Gastroesophageal sphincter (tissue), 4 donors: Measurements from ENCODE around the gene C2CD2. TPM values are rescaled to one million over a fixed set of nuclear protein-coding genes. Genes with fewer than 3 reads are reported as not detected.

ENCODE experiments used
- ATAC-seq: fragments of 150-250 bp; one replicate; pipeline ENCODE4 v1.9.1; 2016; ENCODE audit warnings: mild to moderate bottlenecking, moderate library complexity
- H3K27ac ChIP-seq, 4 donors: fragments of 200-600 bp; sonication (generic) in 3 of 4; 1 replicate in 3 of 4; 2 replicates in 1 of 4; pipeline ENCODE4 v1.5.1; 2016 to 2019
- H3K27me3 ChIP-seq: fragments of 200-600 bp; sonication (generic); one replicate; pipeline ENCODE4 v1.5.1; 2019
- H3K36me3 ChIP-seq, 2 donors: fragments of 200-600 bp; sonication (generic); one replicate each; pipeline ENCODE4 v1.5.1; 2019; ENCODE audit warnings: control low read depth in 1 of 2
- H3K4me1 ChIP-seq, 3 donors: fragments of 200-600 bp; sonication (generic); 1 replicate in 2 of 3; 2 replicates in 1 of 3; pipeline ENCODE4 v1.5.1; 2016 to 2019; ENCODE audit warnings: control low read depth in 2 of 3
- H3K4me3 ChIP-seq, 2 donors: fragments of 200-600 bp; sonication (generic); one replicate each; pipeline ENCODE4 v1.5.1; 2019; ENCODE audit warnings: mild to moderate bottlenecking in 1 of 2, moderate library complexity in 1 of 2
- H3K9me3 ChIP-seq, 3 donors: fragments of 200-600 bp; sonication (generic); one replicate each; pipeline ENCODE4 v1.5.1; 2017 to 2019; ENCODE audit warnings: control low read depth in 2 of 3
- EP300 ChIP-seq: sonication (generic); formaldehyde crosslinking; IDR thresholded peaks from one replicate; pipeline ENCODE4 v1.6.1; 2017; ENCODE audit warnings: antibody characterized with exemption, mild to moderate bottlenecking
- POLR2A ChIP-seq, 2 donors: fragments of 450-650 bp; IDR thresholded peaks; one replicate each; pipeline ENCODE4 v1.6.1; 2017; ENCODE audit warnings: antibody characterized with exemption in 2 of 2, mild to moderate bottlenecking in 2 of 2, moderate library complexity in 1 of 2
- POLR2AphosphoS5 ChIP-seq: sonication (generic); formaldehyde crosslinking; IDR thresholded peaks from one replicate; pipeline ENCODE4 v1.6.1; 2017; ENCODE audit warnings: antibody characterized with exemption
- WGBS, 2 donors: methylation state at CpG; one replicate each; pipeline ENCODE4 v1.1.5; 2018; ENCODE audit warnings: low coverage in 1 of 2; 5-methylcytosine and 5-hydroxymethylcytosine counted together
- small RNA-seq, 4 donors: library from RNA; depleted of rRNA; stranded (forward); fragments of <200 nt; gene quantifications; one replicate each; pipeline ENCODE3, GENCODE V24; 2016
- total RNA-seq, 4 donors: library from RNA; depleted of rRNA; stranded (reverse); fragments of >200 nt; gene quantifications; one replicate each; pipeline ENCODE4 v1.1.0, GENCODE V29; 2016
- TF ChIP-seq, protein P1 (sequence below), 4 experiments: fragments of 200-600 bp in 2 of 4; fragments of 450-650 bp in 2 of 4; sonication (generic) in 1 of 4; IDR thresholded peaks; one replicate each; pipeline ENCODE4 v1.5.1; 2017 to 2019; ENCODE audit warnings: antibody characterized with exemption in 4 of 4, mild to moderate bottlenecking in 2 of 4, moderate library complexity in 2 of 4

Gene C2CD2
- total RNA-seq, 4 donors from 2014 or later, result 15.6 to 38.9 (median 18.7) TPM

DNA sequence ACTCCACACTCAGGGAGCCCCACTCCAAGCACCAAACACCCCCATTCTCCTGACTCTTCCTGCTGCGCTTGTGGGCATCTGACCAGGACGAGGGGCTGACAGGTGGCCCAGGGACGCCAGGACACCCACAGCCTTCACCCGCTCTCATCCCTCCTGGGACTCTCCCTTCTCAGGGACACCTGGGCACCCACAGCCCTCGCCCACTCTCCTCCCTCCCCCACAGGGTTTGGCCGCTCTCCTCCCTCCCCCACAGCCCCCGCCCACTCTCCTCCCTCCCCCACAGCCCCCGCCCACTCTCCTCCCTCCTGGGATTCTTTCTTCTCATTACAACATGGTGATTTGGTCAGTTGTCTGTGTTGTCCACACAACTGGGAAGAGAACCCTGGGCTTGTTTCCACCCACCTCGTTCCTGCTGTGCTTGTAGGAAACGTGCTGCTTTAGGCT is 118.1 kb downstream of the C2CD2 start:
- H3K4me3 ChIP-seq, result no peak overlapping the region
- H3K36me3 ChIP-seq, result peaks cover 0 to 83% of the 10 kb centered on the region in 2 donors
- H3K27me3 ChIP-seq, result no peaks in the 10 kb centered on the region
- peaks cover 0 to 2% (median 0%) of the 10 kb centered on the region in 3 donors for H3K9me3 ChIP-seq
- WGBS, 2 donors, result 77 to 84% methylated on average over 4 to 8 of the region's 10 CpGs
- ATAC-seq, result no peak
- H3K27ac ChIP-seq, result no peak overlapping the region
- TF ChIP-seq EP300 (no peak), POLR2A (IDR thresholded peaks at IDR 0.05) (no peak), POLR2AphosphoS5 (no peak)
- TF ChIP-seq, protein P1, sequence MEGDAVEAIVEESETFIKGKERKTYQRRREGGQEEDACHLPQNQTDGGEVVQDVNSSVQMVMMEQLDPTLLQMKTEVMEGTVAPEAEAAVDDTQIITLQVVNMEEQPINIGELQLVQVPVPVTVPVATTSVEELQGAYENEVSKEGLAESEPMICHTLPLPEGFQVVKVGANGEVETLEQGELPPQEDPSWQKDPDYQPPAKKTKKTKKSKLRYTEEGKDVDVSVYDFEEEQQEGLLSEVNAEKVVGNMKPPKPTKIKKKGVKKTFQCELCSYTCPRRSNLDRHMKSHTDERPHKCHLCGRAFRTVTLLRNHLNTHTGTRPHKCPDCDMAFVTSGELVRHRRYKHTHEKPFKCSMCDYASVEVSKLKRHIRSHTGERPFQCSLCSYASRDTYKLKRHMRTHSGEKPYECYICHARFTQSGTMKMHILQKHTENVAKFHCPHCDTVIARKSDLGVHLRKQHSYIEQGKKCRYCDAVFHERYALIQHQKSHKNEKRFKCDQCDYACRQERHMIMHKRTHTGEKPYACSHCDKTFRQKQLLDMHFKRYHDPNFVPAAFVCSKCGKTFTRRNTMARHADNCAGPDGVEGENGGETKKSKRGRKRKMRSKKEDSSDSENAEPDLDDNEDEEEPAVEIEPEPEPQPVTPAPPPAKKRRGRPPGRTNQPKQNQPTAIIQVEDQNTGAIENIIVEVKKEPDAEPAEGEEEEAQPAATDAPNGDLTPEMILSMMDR (IDR thresholded peaks at IDR 0.05), result no peak
- H3K4me1 ChIP-seq, result no peaks in the 10 kb centered on the region

Small RNA genes lying within 50 kb of the gene (small RNA-seq; reads per million reads assigned to genes)
- 0 reads per million in 4 donors for gene RF00334

Other genes starting within 250 kb of the C2CD2 start
- gene RIPK4, start 187.0 kb downstream of the C2CD2 start, total RNA-seq, result 1 to 10 TPM in 2 of 4 donors, under 1 TPM in 2; 0.40 to 5.8 (median 1.5) TPM
- 1 to 10 TPM; 2.9 to 8.2 (median 7.2) TPM for gene PRDM15, start 74.7 kb downstream of the C2CD2 start, total RNA-seq
- gene ZBTB21, start 56.3 kb upstream of the C2CD2 start, total RNA-seq, result 10 to 100 TPM in 2 of 4 donors, 1 to 10 TPM in 2; 6.6 to 14.1 (median 9.4) TPM
- gene UMODL1, start 117.3 kb upstream of the C2CD2 start, total RNA-seq, result not detected